LNCAP (cell line): ENCODE data around the gene STYXL2.

Source experiments
- TF ChIP-seq, protein P1 (sequence below): fragments of 450-650 bp; IDR thresholded peaks from 2 replicates; pipeline ENCODE4 v1.5.1; 2017; ENCODE audit warnings: mild to moderate bottlenecking

STYXL2 gene

DNA sequence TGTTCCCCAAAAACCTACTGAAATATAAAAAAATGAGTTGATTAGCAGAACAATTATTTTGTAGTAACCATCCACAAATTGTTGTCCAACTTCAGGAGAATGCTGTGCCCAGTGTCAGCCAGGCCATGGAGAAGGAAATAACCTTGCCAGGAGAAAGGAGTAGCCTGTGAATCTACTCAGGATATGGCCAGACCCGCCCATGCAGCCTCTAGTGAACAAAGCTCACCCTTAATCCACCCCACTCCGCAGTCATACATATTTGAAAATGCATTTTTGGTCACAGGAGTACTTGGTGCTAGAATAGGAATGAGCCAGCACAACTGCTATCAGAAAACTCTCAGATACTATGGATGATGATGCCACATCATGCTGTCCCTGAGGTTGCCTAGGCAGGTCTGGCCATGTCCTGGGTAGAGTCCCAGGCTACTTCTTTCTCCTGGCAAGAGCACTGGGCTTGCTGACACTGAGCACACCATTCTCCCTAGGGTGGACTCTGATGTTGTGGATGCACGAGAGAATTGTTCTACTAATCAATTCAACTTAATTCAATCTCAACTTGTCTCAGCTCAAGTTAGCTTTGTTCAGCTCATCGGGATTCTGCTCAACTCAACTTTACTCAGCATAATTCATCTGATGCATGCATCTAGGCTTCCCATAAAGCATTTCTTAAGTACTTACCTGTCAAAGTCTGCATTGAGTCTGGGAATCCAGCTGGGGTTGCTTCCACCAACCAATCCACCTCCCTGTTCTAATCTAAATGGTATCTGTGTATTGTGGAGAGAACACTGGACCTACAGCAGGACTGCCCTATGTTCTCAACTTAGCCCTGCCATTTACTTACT is 18.2 kb downstream of the STYXL2 start:
- TF ChIP-seq, protein P1, sequence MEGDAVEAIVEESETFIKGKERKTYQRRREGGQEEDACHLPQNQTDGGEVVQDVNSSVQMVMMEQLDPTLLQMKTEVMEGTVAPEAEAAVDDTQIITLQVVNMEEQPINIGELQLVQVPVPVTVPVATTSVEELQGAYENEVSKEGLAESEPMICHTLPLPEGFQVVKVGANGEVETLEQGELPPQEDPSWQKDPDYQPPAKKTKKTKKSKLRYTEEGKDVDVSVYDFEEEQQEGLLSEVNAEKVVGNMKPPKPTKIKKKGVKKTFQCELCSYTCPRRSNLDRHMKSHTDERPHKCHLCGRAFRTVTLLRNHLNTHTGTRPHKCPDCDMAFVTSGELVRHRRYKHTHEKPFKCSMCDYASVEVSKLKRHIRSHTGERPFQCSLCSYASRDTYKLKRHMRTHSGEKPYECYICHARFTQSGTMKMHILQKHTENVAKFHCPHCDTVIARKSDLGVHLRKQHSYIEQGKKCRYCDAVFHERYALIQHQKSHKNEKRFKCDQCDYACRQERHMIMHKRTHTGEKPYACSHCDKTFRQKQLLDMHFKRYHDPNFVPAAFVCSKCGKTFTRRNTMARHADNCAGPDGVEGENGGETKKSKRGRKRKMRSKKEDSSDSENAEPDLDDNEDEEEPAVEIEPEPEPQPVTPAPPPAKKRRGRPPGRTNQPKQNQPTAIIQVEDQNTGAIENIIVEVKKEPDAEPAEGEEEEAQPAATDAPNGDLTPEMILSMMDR: no peak

DNA sequence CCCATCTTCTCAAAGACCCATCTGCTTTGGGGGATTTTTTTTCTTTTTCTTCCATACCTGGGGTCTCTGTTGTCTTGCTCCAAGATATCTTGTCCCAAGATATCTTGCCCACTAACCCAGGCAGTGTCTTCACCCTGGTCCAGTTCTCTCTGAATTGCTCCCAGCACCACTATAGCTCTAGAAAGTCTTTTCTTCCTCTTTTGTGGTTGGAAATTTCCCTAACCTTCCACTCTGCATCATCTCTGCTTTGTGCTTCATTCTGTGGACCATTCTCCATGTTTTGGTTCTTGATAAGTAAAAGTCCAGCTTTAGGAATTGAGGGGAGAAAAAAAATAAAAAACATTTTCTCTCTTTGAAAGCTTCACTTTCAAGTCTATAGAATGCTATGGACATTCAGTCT is 20.9 kb downstream of the STYXL2 start:
- TF ChIP-seq, protein P1: no peak

DNA sequence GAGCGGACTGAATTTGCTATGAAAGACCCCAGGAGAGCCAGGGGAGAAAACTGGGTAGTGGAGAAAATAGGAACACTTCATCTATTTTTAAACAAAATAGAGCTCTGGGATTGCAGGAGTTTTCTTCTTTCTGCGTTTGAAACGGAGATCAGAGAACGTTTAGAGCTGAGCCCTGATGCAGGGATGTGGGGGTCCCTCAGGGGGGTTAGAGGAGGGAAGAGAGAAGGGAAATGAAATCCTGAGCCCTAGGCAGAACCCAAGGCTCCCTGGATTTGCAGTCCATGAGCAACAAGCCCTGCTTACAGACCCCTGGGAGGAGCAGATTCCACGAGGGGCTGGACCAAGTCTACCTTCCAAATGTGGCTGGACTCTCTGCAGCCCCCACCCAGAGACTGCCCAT is 21.8 kb downstream of the STYXL2 start:
- TF ChIP-seq, protein P1: no peak

DNA sequence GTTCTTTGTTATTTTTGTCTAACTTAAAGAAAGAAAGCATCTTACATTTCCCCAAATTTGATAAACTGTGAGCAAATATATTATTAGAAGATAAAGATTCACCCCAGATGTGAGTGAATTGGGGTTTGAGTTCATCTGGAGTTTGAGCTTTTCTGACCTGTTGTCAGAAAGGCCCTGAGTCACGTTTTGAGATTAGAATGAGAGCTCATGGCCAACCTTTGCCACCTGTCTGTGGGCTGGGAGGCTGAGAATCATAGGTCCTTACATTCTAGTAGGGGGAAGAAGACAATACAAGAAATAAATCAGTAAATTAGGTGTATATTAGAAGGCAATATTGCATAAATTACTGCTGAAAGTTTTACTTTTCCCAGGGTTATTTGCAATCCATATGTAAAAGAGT is 22.3 kb downstream of the STYXL2 start:
- TF ChIP-seq, protein P1: no peak

DNA sequence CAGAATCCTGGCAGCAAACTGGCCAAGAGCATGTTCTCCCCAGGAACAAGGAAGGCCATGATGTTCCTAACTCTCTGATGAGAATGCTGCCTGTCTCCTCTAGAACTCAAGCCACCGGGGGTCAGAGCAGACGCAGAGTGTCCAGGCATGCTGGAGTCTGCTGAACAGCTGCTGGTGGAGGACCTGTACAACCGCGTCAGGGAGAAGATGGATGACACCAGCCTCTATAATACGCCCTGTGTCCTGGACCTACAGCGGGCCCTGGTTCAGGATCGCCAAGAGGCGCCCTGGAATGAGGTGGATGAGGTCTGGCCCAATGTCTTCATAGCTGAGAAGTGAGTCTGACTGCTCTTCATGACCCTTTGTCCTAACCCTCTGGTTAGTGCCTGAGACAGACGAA is 23.4 kb downstream of the STYXL2 start:
- TF ChIP-seq, protein P1: no peak

DNA sequence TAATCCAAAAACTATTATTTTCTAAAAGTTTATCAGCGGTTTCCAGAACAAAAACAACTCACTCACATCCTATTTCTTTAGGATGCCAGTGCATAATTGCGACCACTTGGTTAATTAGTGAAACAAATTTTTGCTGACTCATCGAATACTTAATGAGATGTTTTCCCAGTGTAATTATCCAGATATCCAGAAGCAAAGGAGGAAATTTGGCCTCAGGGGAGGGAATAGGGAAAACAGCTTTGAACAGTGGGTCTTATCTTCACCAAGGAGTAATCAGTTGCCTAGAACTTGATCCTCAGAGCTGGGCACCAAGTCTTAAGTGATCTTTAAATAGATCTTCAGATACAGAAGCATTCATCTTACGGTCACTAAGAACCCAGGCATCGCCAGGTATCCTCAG is 24.3 kb downstream of the STYXL2 start:
- TF ChIP-seq, protein P1: no peak

DNA sequence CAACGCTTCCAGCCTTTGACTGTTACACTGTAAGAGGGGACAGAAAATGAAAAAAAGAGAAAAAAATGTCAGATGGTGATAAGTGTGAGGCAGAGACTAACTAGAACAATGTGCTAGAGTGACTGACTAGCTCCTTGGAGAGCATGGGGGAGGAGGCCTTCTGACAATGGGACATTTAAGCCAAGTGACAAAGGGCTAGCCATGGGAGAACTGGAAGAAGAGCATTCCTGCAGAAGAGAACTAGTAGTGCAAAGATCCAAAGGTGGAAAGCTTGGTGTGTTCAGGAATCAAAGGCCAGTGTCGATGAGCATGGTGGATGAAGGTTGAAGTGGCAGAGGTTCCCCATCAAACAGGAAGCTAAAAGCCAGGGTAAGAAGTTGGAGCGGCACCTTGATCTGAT is 25.8 kb downstream of the STYXL2 start:
- TF ChIP-seq, protein P1: no peak

DNA sequence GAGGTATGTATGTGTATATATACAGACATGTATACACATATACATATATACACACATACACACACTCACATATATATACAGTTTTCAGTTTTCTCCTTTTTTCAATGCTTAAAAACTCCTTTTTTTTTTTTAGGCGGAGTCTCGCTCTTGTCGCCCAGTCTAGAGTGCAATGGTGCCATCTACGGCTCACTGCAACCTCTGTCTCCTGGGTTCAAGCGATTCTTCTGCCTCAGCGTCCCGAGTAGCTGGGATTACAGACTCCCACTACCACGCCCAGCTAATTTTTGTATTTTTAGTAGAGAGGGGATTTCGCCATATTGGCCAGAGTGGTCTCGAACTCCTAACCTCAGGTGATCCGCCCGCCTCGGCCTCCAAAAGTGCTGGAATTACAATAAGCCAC is 27.0 kb downstream of the STYXL2 start:
- TF ChIP-seq, protein P1: no peak
